ENCODE measurements around the gene KDM2B.

GRCh38 chr12:121507984-121508383, 72.8 kb downstream of the KDM2B start:
- TF ChIP-seq CTCF (IDR thresholded peaks at IDR 0.05) = no peak
- no peak for TF ChIP-seq POLR2A (IDR thresholded peaks at IDR 0.05)

Measured in prostate gland (tissue), 2 donors.